K562 (cell line): ENCODE data around the gene ZNF692. TPM values are rescaled to one million over a fixed set of nuclear protein-coding genes. Genes with fewer than 3 reads are reported as not detected.

Source experiments
- CXXC5 ChIP-seq: fragments of 250-450 bp; sonication (Bioruptor Pico); IDR thresholded peaks from 2 replicates; pipeline ENCODE4 v1.8.0; 2022; ENCODE audit warnings: inconsistent platforms, mild to moderate bottlenecking, moderate library complexity
- DMBX1 ChIP-seq: fragments of 250-450 bp; sonication (Bioruptor Pico); IDR thresholded peaks from 2 replicates; pipeline ENCODE4 v1.8.0; 2022; ENCODE audit warnings: inconsistent platforms, mild to moderate bottlenecking, moderate library complexity, borderline replicate concordance
- HCFC1 ChIP-seq: IDR thresholded peaks from 2 replicates; pipeline ENCODE4 v1.6.1; 2012; ENCODE audit warnings: low read depth, low read length, improper control_type of control experiment
- MECOM ChIP-seq: fragments of 250-450 bp; sonication (Bioruptor Pico); IDR thresholded peaks from 2 replicates; pipeline ENCODE4 v1.8.0; 2022; ENCODE audit warnings: inconsistent platforms
- RERE ChIP-seq: sonication (generic); formaldehyde crosslinking; IDR thresholded peaks from 2 replicates; pipeline ENCODE4 v1.8.0; 2023; ENCODE audit warnings: missing genetic modification reagents, mild to moderate bottlenecking, borderline replicate concordance
- REST ChIP-seq, 2 experiments: fragments of 450-650 bp; formaldehyde crosslinking in 1 of 2; IDR thresholded peaks; 2 replicates each; pipeline versions ENCODE4 v1.4.0 to v1.6.1; 2014 to 2020; ENCODE audit warnings: mild to moderate bottlenecking in 2 of 2, borderline replicate concordance in 1 of 2, low read depth in 1 of 2
- RNF2 ChIP-seq: sonication (generic); IDR thresholded peaks from 2 replicates; pipeline ENCODE4 v1.6.1; 2016
- TSHZ1 ChIP-seq: fragments of 250-450 bp; sonication (Bioruptor Pico); IDR thresholded peaks from 2 replicates; pipeline ENCODE4 v1.4.0; 2020; ENCODE audit warnings: mild to moderate bottlenecking, moderate library complexity
- ZNF23 ChIP-seq: fragments of 250-450 bp; sonication (Bioruptor Pico); IDR thresholded peaks from 2 replicates; pipeline ENCODE4 v1.4.0; 2020; ENCODE audit warnings: mild to moderate bottlenecking
- polyA plus RNA-seq, 8 experiments: library from polyadenylated mRNA; depleted of rRNA in 4 of 8; stranded (reverse) in 5 of 8; unstranded in 3 of 8; fragments of >200 nt; fragmentation: Nextera tagmentation in 2 of 8; fragmentation: Illumina TruSeq in 1 of 8; extraction: Ambion mirVana in 2 of 8; extraction: Trizol in 1 of 8; gene quantifications; 2 replicates each; pipeline versions ENCODE4 v1.2.1 to v1.2.3, GENCODE V29; 2011 to 2014; ENCODE audit warnings: inconsistent platforms in 1 of 8, missing spikeins in 1 of 8
- total RNA-seq, 7 experiments: library from RNA; depleted of rRNA in 6 of 7; stranded (reverse); fragments of >200 nt in 6 of 7; fragmentation: Illumina TruSeq in 2 of 7; extraction: Trizol in 2 of 7; gene quantifications; 2 replicates each; pipeline versions ENCODE4 v1.2.1 to v1.2.3, GENCODE V29; 2011 to 2021; ENCODE audit warnings: low replicate concordance in 1 of 7

The ZNF692 gene
- total and polyA plus RNA-seq, 9 of the 15 experiments (the other 6 are each of a cell fraction or from before 2014, with no cell fraction given): 8.4 to 143 (median 55.9) TPM

GRCh38 chr1:248872752-248873408 lies 14.0 kb upstream of the ZNF692 start (continued):
- TF ChIP-seq TSHZ1 (CRISPR knock-in tag) (no peak), REST (IDR thresholded peaks at IDR 0.05; ENCODE audit: borderline replicate concordance) (0 out of 2 replicates have a peak, but pooled peaks have one; percentile 1), REST (CRISPR knock-in tag; IDR thresholded peaks at IDR 0.05; ENCODE audit: low read depth) (0 out of 2 replicates have a peak, but pooled peaks have one; percentile 46), ZNF23 (CRISPR knock-in tag) (no peak), RNF2 (no peak), DMBX1 (CRISPR knock-in tag) (no peak), RERE (CRISPR knock-in tag) (no peak), HCFC1 (no peak), MECOM (CRISPR knock-in tag) (no peak), CXXC5 (CRISPR knock-in tag) (peak; percentile 72; the same call in 1 of the 2 replicates)
